ELF-1 (cell line): ENCODE data around the gene GABBR1.

Experiments
- DNase-seq: peaks from one replicate; pipeline ENCODE4 v3.0.0-alpha.2; 2016; ENCODE audit warnings: low read depth, low spot score

GABBR1 gene

GRCh38 chr6:29566856-29567255 is 66.1 kb downstream of the GABBR1 start:
- DNase-seq = no peak

DNA sequence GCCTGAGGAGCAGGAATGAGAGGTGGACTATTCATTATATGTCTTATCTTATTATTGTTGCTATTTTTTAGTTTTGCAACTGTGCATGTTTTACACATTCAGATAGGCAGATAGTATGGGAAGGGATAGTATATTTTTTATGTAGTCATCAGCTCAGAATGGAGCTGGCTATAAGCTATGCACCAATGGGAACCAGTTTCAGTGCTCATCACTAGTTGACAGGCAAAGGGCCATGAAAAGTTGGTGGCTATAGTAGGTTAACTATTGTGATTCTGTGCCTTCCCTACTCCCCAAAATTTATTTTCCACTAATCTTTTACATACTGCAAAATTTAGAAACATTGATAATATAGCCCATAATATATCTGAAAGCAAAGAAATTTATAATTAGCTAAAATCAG is 68.1 kb downstream of the GABBR1 start:
- DNase-seq = no peak

DNA sequence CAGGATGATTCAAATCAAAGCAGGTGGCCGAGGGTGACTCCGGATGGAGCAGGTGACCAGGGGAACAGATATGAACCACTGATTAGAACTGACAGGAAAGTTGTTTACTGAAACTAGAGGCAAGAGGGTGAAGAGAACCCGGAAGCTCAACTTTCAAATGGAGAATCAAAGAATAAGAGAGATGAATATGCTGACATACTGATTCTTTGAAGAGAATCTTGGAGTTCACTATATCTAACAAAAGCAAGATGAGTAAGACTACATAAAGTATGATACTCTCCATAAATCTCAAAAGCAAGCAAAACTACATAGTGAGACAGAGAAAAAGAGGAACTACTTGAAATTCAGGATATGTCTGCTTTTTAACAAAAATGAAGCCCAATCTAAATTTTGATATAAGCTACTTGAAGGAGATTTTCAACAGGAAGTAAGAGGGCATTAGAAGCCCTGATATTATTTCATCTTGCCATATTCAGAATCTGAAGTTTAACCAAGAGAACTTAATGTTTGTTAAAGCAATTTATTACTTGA is 69.5 kb downstream of the GABBR1 start:
- no peak for DNase-seq

DNA sequence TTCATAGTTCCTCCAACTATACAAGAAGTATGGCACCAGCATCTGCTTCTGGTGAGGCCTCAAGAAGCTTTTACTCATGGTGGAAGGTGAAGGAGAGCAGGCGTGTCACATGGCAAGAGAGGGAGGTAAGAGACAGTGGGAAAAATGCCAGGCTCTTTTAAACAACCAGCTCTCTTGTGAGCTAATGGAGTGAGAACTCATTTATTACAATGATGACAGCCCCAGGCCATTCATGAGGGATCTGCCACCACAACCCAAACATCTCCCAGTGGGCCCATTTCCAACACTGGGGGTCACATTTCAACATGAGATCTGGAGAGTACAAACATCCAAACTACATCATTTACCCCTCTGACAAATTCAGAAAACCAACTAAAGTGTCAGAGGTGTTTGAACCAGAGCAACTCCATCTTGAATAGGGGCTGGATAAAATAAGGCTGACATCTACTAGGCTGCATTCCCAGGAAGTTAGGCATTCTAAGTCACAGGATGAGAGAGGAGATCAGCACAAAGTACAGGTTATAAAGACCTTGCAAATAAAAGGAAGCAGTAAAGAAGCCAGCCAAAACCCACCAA is 71.3 kb downstream of the GABBR1 start:
- DNase-seq = no peak

GRCh38 chr6:29561091-29561490 is 71.9 kb downstream of the GABBR1 start:
- no peak for DNase-seq

DNA sequence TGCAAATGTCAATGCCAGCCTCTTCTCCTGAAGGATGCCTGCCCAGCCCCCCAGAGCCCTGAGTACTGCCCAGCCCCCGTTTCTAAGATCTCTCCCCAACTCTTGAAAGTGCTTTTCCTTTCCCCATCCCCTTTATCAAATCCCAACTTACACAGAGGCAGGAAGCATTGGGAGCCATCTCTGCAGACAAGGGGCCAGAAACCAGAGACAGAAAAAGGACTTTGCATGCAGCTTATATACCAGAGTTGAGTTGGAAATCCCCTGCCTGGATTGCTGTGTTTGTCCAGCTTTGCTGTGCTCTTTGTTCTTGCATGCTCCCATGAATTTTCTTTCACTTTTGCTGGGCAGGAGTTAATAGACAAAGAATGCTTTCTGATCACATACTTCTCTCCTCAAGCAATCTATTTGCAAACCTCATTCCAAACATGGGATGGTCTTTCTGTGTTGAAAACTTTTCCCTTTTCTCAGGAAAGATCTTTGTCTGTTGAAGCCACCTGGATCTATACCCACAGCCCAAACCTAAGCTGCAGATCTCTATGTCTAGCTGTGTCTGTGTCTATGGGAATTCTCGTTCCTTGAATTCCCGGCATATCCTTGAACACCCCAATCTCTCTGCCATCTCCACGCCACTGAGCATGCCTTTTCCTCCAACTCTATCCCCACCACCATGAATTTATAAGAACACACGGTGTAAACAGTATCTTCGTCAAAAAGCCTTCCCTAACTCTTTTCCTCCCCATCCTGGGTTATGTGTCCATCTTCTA is 73.3 kb downstream of the GABBR1 start, which contains the start of gene UBD:
Gene UBD, minus strand, starts transcription at position 209 of the 764 bp plus-strand sequence. Its CDS starts 31 bp downstream, at position 178.
- no peak for DNase-seq

DNA sequence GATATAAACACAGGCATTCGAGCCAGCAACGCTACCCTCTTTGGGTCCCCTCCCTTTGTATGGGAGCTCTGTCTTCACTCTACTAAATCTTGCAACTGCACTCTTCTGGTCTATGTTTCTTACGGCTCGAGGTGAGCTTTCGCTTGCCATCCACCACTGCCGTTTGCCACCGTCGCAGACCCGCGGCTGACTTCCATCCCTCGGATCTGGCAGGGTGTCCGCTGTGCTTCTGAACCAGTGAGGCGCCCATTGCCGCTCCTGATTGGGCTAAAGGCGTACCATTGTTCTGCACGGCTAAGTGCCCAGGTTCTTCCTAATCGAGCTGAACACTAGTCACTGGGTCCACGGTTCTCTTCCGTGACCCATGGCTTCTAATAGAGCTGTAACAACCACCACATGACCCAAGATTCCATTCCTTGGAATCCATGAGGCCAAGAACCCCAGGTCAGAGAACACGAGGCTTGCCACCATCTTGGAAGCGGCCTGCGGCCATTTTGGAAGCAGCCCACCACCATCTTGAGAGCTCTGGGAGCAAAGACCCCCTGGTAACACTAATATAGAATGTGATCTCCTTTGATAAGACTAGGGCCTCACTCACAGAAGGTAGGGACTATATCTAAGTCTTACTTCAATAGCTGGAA is 74.4 kb downstream of the GABBR1 start:
- no peak for DNase-seq

- no peak for DNase-seq
Observed at GRCh38 chr6:29557320-29557719, 75.7 kb downstream of the GABBR1 start.

DNA sequence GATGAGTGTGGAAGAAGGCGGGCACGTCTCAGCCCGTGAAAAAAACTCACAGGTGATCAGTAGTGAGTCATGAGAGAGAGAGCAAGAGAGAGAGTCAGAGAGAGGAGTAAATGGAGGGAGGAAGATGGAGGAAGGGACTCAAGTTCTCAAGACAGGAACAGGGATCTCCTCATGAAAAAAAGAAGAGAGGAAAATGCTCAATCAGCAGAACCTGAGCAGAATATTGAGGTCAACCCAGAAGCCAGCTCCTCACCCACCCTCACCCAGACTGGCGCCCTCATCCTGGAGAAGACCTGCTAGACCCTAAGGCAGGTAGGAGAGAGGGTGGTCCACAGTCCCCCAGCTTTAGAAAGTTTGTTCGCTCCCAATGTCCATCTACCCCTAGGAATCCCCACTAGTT is 78.2 kb downstream of the GABBR1 start:
- no peak for DNase-seq

- peak; percentile 89 for DNase-seq
Observed at GRCh38 chr6:29553268-29554057, 79.5 kb downstream of the GABBR1 start.

GRCh38 chr6:29552512-29553051 is 80.4 kb downstream of the GABBR1 start:
- no peak for DNase-seq

DNA sequence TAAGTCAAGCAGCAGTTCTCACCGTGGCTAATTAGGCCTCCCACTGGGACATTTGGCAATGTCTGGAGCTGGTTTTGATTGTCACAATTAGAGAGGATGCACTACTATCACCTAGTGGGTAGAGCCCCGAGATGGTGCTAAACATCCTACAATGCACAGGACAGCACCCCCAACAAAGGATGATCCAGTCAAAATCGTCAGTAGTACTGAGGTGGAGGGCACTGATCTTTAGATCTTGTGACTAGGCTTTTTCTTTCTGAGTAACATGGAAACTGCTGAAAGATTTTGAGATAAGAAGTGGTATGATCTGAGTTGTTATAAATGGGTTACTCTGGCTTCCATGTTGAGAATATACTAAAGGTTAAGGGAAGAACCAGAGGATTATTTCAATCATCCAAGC is 85.4 kb downstream of the GABBR1 start:
- DNase-seq = no peak

DNA sequence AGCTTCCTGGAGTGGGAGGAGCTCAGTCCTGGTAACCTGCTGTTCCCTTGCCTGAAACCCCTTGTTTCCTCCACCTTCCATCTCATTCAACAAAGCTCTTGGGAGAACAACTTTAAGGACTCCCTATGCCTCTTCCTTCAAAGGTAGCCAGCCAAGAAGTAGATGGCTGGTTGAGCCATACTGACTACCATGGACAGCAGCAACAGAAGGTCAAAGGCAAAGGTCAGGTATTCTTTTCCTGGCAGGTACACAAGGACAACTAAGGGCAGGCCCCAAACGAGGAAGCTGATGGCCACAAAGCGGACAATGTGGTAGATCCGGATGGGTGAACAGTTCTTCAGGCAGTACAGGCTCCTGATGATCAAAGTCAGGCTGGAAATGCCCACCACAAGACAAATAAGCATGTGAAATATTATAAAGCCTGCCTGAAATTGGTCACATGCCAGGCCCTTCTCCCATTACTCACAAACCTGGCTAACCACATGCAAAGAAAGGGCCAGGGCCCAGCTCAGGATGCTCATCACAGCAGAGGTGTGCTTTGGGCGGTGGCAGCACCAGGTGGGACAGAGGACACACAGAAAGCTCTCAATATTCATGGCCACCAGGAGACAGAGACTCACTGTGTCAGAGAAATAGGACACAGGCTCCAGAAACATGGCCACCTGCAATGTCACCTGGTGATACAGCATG is 95.1 kb downstream of the GABBR1 start:
- no peak for DNase-seq

DNA sequence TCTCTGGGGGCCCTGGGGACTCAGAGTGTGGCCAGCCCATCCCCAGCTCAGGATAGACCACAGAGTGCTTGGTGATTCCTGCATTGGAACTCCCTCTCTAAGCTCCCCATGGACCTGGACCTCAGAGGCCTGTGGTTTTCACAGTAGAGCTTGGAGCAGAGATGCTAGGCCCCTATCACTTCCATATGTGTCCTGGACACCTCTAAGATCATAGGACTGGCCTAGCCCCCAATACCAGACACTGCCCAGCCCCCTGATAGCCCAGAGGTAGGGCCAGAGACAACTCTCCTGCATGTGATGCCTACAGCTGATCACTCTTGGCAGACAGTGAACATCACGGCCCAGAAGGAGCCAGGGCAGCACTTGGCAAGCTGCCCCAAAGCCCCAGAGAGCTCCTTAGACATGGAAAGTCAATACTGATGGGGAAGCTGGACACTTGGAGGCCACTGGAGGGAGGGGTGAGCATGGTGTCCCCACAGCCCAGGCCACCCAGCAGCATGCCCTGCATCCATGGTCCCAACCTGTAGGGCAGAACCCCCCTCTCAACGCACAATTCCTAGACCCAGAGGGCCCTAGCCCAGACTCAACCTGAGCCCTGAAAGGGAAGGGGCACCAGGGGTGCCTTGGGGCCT is 100.5 kb downstream of the GABBR1 start:
- no peak for DNase-seq

GRCh38 chr6:29531668-29532067 is 101.3 kb downstream of the GABBR1 start:
- no peak for DNase-seq

- DNase-seq = no peak
Observed at GRCh38 chr6:29530671-29531310, 102.2 kb downstream of the GABBR1 start.

GRCh38 chr6:29529956-29530355 is 103.0 kb downstream of the GABBR1 start:
- no peak for DNase-seq

DNA sequence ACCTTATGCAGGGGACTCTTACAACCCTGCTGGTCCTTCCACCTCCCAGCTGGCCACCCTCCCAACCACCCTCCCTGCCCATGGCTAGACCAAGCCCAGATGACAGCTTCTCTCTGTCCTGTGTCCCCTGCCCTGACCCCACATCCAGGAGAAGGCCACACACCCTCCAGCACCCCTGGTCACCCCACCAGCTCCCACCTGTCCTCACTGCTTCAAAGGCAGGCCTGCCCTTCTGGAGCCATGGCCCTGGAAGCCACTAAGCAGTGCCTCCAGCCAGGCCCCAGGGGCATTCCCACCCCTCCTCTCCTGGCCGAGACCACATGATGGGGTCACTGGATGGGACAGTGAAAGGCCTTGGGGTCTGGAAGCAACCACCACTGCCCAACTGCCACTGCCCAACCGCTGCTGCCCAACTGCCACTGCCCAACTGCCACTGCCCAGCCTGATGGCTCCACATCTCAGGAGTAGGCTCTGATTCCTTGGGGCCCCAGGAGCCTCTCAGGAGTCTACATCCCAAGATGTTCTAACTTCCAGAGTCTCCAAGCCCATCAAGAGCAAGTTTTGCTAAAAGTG is 103.9 kb downstream of the GABBR1 start:
- DNase-seq = no peak

DNA sequence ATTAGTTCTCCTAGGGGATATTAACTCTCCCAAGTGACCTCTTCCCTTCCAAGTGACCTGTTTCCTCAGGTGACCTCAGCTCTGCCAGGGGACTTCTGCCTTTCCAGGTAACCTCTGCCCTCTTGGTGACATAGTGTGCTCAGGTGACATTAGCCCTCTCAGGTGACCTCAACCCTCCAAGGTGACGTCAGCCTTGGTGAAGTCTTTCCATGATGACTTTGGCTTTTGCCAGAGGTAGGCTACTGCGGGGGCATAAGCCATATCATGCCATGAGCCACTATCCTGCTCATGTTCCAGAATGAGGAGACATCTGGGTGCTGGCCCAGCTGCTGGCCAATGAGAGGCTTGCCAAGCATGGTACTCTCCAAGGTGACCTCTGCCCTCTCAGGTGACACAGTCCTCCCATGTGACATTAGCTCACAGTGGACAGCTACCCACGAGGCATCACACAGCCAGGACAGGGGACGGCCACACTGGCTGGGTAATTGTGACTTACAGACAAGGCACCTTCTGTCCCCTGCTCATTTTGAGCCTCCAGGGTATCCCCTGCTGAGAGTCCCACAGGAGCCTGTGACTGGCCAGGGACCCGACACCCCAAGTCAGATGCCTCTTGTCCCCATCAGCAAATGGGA is 104.6 kb downstream of the GABBR1 start:
- no peak for DNase-seq
